ENCODE results near the gene FADS3.
A peak's percentile ranks its signal among the peaks of the same experiment; 100 is the strongest.

The FADS3 gene

DNA sequence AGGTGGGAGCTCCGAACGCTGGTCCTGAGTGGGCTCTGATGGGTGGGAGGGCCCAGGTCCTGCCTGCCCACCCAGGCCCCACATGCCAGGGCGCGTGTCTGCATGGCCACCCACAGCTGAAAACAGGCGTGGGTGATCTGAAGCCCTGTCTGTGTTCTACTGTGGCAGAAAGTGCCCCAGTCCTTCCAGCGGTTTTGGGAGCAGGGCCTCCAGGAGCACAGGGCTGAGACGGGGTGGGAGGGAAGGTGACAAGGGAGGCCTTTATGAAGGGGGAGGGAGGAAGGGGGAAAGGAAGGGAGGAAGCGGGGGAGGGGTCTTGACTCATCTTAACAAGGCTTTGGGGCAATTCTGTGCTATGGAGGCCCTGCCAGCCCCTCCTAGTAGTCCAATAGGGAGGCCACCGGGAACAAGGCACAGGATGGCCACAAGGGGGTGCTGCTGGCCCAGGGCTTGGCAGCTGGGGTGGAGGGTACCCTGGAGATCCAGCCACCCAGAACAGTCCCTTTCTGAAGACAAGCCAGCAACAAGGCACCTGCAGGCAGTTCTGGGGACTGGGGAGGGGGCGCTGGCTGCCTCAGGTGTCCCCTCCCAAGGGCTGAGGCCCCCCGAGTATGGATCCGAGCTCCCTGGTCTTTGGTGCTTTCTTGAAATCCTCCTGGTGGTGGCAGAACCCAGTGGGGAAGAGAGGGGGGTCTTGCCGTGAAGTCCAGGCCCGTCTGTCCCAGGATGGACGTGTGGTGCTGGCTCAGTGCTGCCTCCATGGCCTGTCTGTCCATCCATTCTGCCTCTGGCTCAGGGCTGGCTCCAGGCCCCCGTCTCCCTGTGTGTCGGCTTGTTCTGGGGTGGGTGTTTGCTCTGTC, 6.3 kb upstream of the FADS3 start:
- DNase-seq: peak; percentile 58

DNA sequence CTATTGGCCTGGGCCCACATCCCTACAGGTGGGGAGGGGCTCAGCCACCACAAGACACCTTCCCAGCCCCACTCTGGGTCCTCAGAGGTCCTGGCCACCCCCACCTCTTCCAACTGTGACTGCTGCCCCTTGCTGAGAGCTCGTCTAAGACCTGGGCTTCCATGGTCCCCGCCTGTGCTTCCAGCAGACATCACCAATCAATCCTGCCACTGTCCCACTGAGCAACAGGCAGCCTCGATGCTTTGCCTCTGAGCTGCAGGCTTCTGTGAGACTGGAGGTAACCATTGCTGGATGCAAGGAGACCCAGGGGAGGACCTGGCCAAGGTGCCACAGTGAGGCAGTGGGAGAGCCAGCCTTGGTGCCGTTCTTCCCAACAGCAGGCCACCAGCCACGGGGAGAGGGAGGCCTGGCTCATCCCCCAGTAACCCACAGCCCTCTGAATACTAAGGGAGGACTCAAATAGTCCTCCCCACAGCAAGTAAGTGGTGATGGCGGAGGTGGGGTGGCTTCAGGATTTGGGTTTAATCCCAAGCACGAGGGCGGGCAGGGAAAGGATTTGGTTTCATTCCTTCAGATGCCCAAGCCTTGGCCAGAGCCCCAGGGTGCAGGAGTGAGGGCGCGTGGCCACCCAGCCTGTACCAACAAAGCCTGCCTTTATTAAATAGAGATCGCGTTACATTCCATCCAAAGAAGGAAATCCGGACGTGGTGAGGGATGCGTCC, 5.5 kb upstream of the FADS3 start:
- no peak for DNase-seq

DNA sequence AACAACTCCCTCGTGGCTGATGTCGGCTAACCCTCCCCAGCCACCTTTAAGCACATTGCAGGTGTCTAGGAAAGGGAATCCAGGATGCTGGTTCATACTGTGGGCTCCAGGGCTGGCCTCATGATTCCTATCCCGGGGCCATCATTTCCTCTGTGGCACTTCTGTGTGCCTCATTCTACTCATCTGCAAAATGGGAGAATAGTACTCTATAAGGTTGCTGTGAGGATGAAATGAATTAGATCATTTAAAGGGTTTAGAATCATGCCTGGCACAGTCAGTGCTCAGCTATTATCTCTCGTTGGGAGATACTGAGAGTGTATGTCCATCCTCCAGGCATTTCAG, 4.3 kb upstream of the FADS3 start:
- no peak for DNase-seq

DNA sequence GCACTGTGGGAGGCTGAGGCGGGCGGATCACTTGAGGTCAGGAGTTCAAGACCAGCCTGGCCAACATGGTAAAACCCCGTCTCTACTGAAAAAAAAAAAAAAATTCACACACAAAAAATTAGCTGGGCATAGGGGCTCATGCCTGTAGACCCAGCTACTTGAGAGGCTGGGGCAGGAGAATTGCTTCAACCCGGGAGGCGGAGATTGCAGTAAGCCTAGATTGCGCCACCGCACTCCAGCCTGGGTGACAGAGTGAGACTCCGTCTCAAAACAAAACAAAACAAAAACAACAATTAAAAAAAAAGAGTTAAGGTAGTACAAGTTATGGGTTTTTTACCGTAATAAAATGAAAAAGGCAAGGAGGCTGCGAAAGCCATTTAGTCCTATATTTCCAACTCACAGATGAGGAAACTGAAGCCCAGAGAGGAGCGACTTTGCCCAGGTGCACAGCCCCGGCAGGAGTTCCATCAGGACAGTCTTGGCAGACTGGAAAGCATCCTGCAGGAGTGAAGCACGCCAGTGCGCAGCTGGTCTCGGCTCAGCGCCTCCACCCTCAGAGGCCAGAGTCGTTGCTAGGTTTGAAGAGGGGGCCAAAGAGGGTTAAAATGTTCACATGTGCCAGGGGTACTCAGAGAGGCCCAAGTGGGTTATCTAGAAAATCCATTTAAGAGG, 3.8 kb upstream of the FADS3 start:
- no peak for DNase-seq

DNA sequence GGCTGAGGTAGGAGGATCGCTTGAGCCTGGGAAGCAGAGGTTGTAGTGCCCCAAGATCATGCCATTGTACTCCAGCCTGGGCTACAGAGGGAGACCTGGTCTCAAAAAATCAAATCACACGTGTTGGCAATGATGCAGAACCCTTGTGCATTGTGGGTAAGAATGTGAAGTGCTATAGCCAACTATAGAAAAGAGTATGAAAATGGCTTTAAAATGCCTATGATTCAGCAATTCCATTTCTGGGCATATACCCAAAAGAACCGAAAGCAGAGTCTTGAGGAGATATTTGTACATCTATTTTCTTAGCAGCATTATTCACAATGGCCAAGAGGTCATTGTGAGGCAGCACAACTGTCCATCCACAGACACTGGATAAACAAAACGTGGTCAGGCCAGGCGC, 2.6 kb upstream of the FADS3 start:
- DNase-seq: peak; percentile 89

DNA sequence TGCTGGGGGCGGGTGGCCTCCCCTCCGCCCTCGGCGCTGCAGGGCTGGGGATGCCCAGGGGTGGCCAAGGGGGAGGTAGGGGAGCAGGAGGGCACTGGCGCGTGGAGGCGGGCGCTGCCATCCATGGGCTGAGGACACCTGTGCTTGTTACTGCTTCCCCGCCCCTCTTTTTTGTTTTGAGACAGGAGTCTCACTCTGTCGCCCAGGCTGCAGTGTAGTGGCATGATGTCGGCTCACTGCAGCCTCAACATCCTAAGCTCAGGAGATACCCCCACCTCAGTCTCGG, 683 bp upstream of the FADS3 start:
- DNase-seq: no peak

DNA sequence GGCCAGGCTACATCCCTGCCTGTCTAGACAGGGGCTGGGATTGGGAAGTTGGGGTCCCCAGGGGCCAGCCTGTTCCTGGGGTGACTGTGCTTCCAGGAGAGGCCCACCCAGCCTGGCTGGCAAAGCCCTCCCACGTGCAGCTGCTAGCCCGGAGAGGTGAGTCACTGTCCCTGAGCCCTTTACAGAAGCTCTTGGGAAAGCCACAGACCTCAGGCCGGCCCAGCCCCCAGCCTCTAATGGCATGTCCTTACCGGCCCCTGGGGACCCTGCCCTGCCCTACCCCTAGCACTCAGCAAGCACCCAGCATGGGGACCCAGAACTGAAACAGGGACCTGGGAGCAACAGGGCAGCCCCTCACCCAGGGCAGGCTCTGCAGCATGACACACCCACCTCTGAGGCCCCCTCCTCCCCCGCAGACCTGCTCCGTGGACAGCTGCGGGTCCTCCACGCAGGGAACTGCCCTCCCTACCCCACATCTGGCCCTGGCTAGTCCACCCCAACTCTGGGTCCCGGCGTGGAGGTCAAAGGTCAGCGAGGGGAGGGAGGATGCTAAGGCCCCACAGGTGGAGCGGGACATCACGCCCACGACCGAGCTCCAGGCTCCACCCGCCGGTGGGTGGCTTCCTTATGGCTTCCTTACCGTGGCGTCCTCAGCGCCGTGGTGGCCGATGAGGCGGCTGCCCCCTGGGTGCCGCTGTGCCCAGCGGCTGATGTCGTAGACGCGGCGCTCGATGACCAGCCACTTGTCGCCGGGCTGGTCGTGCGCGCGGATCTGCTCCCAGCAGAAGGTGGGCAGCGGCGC, 615 bp downstream of the FADS3 start:
- DNase-seq: peak; percentile 74

DNA sequence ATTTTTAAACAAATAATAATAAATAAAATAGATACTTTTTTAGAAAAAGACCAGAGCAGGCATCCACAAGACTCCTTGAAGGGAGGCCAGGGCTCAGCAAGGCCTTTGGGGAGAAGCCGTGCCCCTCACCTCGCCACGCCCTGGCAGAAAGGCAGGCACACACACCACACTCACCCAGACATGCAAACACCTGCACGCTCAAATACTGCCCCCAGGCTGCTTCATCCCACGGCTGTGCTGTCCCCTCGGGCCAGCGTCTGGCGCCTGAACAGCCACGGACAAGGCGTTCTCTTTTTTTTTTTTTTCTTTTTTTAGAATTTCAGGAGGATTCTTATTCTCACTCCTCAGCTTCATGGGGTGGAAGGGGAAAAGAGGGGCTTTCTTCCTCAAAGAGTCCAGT, 1.5 kb downstream of the FADS3 start:
- no peak for DNase-seq

DNA sequence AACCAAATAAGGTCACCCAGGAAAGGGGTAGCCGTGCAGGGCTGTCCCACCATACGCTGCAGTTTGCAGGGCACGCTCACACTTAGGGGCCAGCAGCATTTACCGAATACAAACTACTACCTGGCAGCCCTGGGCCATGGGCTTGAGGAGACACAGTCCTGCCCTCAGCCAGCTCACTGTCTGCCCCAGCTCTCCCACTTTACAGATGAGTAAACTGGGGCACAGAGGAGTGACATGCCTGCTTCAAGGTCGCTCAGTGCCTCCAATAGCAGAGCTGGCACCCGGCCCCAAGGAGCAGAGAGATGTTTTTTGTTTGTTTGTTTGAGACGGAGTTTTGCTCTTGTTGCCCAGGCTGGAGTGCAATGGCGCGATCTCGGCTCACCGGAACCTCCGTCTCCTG, 2.8 kb downstream of the FADS3 start:
- DNase-seq: no peak

DNA sequence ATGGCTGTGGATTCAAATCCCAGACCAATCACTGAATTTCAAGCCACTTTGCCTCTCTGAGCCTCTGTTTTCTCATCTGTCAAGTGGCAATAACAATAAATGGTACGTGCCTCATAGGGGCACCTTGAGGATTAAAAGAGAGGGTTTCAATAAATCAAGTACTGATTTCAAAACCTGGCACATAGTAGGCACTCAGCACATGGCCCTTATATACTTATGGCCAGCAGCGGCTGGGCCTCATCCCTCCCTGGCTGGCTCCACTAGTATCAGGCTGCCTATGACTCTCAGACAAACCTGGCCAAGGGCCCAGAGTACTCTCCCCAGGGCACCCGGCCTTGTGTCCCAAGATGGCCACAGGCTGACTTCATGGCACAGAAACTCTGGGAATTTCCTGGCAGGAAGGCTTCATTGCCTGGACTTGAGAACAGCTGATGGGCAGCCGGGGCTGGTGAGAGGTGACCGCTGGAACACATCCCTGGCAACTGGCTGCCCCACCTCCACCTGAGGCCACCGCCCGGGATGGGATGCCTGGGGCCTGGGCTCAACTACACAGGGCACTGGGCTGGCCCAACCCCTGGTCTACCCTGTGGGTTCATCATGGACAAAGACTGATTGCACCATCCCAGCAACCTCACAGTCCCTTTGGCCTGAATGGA, 3.4 kb downstream of the FADS3 start:
- peak; percentile 66 for DNase-seq

DNA sequence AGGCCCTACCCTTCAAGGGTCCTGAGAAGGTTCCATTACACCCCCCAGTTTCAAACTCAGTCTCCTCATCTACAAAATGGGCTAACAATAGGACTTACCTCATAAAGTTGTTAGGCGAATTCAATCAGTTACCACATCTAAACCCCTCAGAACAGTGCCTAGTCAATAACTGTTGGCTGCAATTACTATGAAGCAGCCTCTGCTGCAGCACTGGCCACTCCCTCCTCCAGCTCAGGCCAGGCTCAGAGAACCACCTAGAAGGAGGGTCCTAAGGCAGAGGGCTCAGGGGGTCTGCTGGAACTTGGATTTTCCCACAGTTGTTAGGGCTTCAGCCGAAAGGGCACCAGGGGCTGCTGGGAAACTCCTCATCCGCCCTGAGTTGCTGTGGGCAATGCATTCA, 4.7 kb downstream of the FADS3 start:
- no peak for DNase-seq

DNA sequence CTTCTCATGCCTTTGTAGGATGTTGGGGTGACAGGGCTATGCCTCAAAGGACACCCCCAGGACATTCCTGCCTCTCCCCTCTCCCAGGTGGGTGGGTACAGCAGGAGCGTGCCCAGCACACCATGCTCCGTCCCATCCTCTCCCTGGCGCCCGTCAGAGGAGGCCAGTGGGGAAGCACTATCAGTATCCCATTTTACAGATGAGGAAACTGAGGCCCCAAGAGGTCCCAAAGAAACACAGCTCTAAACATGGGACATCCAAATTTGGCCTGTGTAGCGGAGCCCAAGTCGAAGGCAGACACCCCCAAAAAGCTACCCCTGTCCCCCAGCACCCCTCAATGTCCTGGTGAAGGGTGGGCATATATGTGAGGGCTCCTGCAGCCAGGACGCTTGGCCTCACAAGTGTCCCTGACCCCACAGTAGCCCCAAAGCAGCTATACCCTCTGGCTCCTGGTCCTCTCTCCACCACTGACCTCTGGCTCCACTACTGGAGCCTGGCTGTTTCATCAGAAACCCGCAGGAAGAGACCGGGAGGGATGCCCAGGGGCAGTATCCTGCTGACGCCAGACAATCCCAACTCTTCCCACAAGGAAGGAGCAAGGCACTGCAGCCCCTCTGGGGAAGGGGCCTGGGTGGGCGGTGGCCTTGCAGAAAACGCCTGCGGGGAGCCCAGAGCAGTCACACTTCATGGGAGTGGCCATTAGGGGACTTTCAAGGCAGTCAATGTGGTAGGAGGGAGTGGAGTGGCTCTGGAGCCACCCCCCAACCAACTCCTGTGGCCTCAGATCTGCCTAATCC, 5.4 kb downstream of the FADS3 start:
- DNase-seq: no peak

DNA sequence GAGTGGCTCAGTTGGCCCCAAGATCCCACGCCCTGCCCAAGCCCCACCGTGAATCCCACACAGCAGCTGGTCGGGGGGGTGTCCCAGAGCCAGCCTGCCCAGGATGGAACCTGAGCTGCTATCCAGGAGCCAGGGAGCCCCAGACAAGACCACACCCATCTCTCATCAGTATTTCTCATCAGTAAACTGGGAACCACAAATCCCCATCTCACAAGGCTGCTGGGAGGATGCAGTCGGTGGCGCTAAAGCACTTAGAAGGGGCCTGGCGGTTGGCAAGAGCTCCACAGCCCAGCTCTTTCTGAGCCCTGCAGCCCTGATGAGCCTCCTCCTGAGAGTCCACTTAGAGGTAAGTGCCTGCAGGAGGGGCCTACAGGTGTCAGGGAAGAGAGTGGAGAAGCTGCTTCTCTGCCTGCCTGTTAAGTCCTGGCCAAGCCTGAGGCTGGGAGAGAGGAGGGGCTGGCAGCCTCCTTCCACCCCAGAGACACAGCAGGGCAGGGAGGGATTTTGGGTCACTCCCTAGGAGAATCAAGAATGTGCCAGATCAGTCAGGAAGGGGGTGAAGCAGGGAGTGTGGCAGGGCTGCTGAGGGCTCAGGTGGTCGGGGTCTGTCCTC, 6.1 kb downstream of the FADS3 start:
- DNase-seq: no peak

DNA sequence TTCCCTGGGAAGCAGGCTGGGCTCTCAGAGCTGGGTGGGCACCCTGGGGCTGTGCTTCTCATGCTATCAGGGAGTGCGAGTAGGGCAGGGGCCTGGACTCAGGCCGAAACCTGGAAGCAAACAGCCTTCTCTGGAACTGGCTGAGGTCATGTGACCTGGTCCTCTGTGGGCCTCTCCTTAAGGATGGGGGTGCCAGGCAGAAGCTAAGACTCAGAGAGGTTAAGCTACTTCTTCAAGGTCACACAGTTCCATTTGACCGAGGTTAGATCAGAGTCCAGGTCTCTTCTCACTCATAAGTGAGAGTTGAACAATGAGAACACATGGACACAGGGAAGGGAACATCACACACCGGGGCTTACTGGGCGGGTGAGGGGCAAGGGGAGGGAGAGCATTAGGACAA, 7.4 kb downstream of the FADS3 start:
- no peak for DNase-seq

DNA sequence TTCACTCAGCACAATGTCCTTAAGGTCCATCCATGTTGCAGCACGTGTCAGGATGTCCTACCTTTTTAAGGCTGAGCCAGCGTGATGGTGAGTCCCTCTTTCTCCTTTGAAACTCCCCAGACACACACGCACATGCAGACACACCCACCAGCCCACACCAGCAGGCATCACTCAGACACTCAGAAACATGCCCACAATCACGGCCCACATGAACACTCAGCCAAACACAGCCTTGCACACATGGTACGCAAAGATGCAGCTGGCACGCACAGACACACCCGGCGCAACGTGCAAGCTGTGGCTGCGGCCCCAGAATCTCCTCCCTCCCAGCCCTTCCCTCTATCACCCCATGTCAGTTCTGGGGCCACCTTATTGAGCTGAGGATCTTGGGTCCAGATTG, 8.0 kb downstream of the FADS3 start:
- no peak for DNase-seq

DNA sequence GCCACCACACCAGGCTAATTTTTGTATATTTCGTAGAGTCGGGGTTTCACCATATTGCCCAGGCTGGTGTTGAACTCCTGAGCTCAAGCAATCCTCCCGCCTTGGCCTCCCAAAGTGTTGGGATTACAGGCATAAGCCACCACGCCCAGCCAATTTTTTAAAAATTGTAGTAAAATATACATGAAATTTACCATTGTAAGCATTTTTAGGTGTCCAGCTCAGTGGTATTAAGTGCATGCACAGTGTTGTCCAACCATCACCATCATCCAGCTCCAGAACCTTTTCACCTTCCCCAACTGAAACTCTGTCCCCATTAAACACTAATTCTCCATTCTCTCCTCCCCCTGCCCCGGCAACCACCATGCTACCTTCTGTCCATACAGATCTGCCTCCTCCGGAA, 8.5 kb downstream of the FADS3 start:
- no peak for DNase-seq

DNA sequence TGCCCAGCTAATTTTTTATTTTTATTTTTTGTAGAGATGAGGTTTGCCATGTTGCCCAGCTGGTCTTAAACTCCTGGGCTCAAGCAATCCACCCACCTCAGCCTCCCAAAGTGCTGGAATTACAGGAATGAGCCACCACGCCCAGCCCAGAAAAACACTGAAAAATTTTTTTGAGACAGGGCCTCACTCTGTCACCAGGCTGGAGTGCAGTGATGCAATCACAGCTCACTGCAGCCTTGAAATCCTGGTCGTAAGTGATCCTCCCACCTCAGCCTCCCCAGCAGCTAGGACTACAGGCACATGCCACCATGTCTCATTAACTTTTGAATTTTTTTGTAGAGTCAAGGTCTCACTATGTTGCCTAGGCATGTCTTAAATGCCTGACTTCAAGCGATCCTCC, 9.1 kb downstream of the FADS3 start:
- DNase-seq: peak; percentile 31

DNA sequence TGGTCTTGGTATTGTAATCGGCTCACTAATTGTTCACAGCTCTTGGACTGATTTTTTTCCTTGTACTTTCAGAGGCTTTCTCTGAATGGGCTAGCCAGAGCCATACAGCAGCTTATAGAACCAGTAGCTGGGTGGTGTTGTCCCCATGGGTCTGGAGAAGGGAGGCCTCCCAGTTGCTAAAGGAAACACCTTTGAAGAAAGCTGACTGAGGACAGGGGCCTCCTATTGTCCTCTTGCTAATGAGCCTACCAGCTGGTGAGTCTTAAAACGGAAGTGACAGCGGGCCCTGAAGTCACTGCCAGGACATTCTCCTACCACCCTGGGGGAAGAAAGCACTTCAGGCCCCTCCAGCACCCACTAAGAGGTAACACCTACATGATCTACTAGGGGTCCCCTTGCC, 9.9 kb downstream of the FADS3 start:
- DNase-seq: no peak

DNA sequence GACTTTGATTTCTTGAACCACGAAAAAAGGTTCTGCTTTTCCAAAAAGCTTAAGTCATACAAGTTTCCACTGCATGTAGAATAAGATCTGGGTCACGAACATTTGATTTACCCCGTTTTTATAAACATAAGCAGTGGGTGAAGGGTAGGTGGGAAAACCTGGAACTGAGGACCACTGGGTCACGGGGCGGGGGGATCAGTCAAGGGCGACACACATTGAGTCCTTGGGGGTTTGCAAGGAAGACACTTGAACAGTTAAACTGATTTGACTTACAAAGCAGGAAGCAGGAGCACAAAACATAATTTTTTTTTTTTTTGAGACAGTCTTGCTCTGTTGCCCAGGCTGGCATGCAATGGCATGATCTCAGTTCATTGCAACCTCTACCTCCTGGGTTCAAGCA, 10.9 kb downstream of the FADS3 start:
- DNase-seq: no peak

DNA sequence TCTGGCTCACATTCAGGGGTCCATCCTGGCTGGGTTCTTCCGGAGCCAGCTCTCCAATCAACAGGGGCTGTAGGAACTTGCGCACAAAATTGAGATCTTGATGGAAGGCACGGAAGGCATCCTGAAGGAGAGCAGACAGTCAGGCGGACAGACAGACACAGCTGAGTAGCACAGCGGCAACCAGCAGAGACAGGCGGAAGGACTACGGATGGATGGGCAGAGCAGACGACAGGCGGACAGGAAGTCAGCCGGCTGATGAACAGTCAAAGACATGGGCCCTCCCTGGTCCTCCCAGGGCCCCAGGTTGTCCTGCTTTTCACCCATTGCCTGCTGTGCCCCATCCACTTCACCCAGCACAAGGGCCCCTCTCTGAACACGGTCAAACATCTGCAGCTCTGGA, 11.3 kb downstream of the FADS3 start:
- DNase-seq: no peak

DNA sequence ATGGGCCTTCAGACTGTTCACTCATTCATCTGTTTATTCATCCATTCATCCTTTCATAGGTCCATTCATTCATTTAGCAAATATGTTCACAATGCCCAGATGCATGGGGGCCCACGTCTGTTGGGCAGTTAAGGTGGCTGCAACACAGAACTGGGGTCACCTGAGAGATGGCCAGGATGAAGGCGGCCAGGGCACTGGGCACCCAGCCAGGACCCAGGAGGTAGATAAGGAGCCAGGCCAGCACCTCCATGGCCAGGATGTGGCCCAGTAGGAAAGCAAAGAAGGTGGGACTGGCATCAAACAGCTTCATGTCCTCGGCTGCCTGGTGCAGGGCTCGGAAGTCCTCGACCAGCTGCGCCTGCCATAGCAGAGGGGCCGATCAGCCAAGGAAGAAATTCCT, 12.2 kb downstream of the FADS3 start:
- no peak for DNase-seq
